NB4 (cell line): ENCODE results near the gene TOM1L2.

Experiments
- DNase-seq: peaks from one replicate; pipeline ENCODE4 v3.0.0; 2010; ENCODE audit warnings: low read depth
- H3K4me3 ChIP-seq: one replicate; pipeline ENCODE4 v1.5.1; 2011; ENCODE audit warnings: mild to moderate bottlenecking, low read depth, low read length, moderate library complexity
- CTCF ChIP-seq: IDR thresholded peaks from one replicate; pipeline ENCODE4 v1.5.1; 2012; ENCODE audit warnings: low read depth, low read length
- MAX ChIP-seq: IDR thresholded peaks from 2 replicates; pipeline ENCODE4 v1.6.1; 2011; ENCODE audit warnings: low read depth, low read length
- MYC ChIP-seq: IDR thresholded peaks from 2 replicates; pipeline ENCODE4 v1.6.1; 2011; ENCODE audit warnings: low read depth, low read length
- POLR2A ChIP-seq: IDR thresholded peaks from 2 replicates; pipeline ENCODE4 v1.6.1; 2011; ENCODE audit warnings: mild to moderate bottlenecking; ENCODE audit not compliant: insufficient read length; ENCODE audit errors: extremely low read depth

Gene TOM1L2

GRCh38 chr17:17849147-17849820 lies 122.9 kb downstream of the TOM1L2 start:
- H3K4me3 ChIP-seq: no peak overlapping the region
- TF ChIP-seq CTCF (no peak), POLR2A (no peak), MYC (peak; percentile 50; the same call in 1 of the 2 replicates), MAX (peak; percentile 98)
- DNase-seq: peak; percentile 97

- TF ChIP-seq POLR2A (no peak), MYC (no peak), MAX (no peak), CTCF (no peak)
- no peak overlapping the region for H3K4me3 ChIP-seq
- DNase-seq: no peak
Observed at GRCh38 chr17:17848311-17849082, 123.7 kb downstream of the TOM1L2 start.

- H3K4me3 ChIP-seq: no peak overlapping the region
- TF ChIP-seq MAX (no peak), CTCF (no peak), POLR2A (no peak), MYC (no peak)
- no peak for DNase-seq
Observed at GRCh38 chr17:17847726-17848125, 124.5 kb downstream of the TOM1L2 start.

- DNase-seq: no peak
- no peak overlapping the region for H3K4me3 ChIP-seq
- TF ChIP-seq MAX (no peak), CTCF (no peak), MYC (no peak), POLR2A (no peak)
Observed at GRCh38 chr17:17847118-17847689, 125.0 kb downstream of the TOM1L2 start.

- TF ChIP-seq POLR2A (no peak), MAX (no peak), CTCF (no peak), MYC (no peak)
- H3K4me3 ChIP-seq: no peak overlapping the region
- no peak for DNase-seq
Observed at GRCh38 chr17:17846645-17847044, 125.6 kb downstream of the TOM1L2 start.
